Suppressor macrophage treated with lipopolysaccharide for 1 hour (primary cell): ENCODE measurements around the gene PTPN1.

Experiments used
- DNase-seq, 3 donors: peaks; one replicate each; pipeline ENCODE4 v3.0.0-alpha.2; 2020 to 2022

PTPN1 gene

DNA sequence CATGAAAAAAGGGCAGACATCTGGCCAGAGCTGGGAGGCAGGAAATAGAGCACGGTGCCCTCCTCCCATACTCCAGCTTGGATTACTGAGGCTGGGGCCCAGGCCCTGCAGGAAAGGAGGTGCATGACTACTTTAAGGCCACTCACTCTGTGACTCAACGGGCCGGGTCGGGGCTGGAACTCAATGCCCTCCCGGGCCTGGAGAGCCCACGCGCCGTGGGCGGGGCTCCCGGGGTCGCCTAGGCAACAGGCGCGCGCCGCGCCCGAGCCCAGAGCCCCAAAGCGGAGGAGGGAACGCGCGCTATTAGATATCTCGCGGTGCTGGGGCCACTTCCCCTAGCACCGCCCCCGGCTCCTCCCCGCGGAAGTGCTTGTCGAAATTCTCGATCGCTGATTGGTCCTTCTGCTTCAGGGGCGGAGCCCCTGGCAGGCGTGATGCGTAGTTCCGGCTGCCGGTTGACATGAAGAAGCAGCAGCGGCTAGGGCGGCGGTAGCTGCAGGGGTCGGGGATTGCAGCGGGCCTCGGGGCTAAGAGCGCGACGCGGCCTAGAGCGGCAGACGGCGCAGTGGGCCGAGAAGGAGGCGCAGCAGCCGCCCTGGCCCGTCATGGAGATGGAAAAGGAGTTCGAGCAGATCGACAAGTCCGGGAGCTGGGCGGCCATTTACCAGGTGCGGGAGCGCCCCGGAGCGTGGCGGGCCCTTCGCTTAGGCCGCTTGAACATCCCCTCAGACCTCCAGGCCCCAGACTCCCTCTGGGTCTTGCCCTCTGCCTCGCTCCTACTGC is at the start of gene PTPN1:
TSS of gene PTPN1 (plus strand) at position 461 of the 783 bp plus-strand sequence. CDS start at position 606, 145 bp downstream.
- peak; percentile 100 for DNase-seq

DNA sequence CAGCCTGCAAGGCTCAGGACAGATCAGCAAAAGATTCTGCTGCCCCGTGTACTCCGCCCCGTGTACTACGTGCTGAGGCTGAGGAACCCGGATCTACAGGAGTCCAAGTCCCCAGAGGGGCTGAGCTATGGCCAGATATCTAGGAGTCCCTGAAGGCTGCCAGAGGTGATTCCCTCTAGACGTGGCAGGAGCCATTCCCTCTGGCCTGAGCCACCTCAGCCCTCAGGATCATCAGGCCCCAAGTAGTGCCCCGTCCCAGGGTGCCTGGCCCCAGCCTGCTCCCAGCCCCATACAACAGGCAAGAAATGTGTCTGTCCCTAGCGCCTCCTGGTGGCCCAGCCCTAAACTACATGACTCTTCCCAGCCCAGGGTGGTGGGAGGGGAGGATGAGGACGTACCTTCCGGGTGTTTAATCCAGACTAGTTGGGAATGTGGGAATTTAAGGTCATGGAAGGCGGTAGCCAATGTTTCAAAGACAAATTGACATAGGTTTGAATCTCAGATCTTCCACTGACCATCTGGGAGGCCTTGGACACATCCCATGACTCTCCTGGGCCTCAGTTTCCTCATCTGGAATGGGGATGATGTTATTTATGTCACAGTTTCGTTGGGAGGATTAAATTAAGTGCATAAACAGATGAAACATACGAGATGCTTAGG is 49.4 kb upstream of the PTPN1 start:
- peak; percentile 86 to 91 (median 88) for DNase-seq

DNA sequence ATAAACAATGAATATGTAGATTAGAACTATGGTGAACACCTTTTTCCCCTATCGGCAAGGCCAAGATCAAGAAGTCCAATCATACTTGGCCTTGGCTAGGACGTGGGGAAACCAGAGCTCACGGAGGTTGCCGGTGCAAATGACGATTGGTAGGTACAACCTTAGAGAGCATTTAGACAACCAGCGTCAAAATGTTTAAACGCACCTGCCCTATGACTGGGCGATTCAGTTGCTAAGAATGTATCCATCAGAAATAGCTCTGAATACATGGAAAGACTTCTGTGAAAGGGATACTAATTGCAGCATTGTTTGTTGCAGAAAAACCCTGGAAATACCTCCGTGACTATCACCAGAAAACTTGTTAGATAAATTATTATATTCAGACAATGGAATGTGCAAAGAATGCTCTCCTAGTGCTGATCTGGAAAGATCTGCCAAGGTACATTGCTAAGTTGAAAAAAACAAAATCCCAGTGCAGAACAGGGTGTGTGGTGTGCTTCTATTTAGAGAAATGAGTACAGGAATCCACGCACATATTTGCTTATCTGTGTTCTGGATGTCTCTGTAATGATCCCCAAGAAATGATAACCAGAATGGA is 48.0 kb upstream of the PTPN1 start:
- no peak for DNase-seq

DNA sequence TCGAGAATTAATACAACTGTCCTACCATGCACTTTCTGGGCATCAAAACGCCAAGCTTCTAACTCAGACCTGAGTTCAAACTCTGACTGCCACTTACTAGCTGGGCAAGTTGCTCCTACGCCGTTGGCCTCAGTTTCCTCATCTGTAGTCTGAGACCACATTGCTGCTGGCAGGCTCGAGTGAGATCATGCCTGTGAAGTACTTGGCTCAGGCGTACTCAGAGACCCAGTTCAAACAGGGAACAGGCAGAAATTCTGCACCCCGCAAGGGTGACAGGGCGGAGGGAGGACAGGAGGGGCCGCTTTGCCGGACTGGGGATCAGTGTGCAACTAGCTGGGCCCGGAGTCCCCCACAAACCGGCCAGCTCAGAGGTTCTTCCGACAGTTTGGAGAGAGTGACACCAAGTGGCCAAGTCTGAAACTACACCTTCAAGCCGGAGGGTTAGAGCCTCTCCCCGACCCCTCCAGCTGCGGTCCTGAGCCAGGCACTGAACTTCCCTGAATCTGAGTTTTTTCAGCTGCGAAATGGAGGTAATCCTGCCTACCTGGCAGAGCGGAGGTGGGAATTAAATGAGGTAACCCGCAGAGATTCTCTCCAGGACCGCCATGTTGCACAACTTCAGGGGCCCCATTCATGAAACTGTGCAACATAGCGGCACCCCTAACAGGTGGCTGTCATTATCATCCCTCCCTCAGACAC is 46.0 kb upstream of the PTPN1 start:
- peak; percentile 64 to 72 (median 65) for DNase-seq

DNA sequence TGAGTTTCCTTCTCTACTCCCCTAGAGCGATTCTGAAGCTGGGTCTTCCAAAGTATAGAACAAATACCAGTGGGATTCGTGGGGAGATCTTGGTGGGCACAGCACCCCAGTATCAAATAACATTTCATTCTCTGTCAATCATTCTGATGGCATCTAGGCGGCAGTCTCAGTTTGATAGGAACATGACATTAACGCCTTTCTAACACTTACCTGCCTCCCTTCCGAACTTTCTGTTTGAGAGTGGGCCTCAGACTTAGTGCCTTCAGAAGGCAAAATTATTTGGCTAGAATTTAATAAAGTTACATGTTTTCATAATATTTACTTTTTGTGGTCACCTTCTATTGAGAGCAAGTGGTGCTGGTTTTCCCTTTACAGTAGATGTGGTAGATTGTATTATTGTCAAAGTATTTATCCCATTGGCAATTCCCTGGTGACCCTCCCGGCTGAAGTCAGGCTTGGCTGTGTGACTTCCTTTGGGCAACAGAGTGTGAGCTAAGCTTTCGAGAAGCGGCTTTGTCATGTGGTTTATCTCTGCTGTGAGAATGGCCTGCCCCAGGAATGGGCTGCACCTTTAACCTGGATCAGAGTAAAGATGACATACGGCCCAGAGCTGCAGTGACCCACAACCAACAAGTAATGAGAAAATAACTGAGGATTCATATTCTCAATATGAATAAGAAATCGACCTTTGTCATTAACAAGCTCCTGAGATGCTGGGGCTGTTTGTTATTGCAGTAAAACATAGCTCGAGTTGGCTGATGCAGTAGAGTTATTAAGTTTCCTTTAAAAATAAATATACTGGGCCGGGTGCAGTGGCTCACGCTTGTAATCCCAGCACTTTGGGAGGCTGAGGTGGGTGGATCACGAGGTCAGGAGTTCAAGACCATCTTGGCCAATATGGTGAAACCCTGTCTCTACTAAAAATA is 45.2 kb upstream of the PTPN1 start:
- no peak for DNase-seq

DNA sequence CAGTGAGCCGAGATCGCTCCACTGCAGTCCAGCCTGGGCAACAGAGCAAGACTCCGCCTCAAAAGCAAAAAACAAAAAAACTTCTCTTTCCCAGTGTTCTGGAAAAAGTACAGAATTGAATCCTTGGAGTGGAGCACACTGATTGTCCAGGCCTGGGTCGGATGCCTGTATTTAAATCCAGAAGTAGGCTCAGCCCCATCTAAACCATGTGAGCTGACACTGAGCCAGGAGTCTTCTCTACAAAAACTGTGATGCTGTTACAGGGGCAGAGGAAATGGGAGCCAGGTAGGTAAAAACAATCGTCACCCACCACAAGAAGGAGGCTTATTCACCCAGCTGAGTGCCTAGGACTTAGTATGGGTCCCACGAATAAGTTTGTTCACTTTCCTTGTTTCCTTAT is 43.0 kb upstream of the PTPN1 start:
- no peak for DNase-seq

DNA sequence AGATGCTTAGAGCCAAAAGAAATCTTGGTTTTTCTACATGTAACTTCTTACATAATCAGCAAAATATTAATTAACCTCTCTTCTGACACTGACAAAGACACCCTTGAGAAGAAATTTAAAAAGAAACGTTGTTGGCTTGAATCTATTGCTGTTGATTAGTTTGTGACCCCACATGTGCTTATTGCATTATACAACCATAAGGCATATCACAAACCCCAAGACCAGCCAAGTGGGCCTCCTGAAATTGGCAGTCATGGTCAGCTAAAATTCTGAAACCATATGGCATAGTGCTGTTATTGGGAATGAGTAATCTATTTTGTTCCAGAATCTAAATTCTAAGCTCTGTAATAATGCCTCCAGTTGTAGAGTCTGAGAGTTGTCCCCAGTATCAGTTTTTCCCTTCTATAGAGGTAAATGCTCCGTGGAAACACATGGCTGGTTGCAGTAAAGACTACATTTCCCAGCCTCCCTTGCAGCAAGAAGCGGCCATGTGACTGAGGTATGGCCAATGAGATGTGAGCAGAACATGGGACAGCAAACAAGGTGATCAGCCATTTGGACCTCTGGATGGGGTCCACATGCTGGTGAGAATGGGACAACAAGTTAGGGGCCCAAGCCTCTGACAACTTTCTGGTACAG is 42.3 kb upstream of the PTPN1 start:
- DNase-seq = peak in 2 of 3 donors; percentile 51 to 56

DNA sequence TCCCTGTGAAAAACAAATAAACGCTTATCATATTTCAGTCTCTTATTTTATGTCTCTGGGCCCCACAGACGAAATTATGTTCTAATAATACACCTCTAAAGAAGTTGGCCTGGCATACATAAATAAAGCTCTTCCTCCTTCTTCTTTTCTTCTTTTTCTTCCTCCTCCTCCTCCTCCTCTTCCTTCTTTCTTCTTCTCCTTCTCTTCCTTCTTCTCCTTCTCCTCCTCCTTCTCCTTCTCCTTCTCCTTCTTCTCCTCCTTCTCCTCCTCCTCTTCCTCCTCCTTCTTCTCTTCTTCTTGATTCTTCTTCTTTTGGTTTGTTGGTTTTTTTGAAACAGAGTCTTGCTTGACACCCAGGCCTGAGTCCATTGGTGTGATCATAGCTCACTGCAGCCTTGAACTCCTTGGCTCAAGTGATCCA is 41.8 kb upstream of the PTPN1 start:
- no peak for DNase-seq

DNA sequence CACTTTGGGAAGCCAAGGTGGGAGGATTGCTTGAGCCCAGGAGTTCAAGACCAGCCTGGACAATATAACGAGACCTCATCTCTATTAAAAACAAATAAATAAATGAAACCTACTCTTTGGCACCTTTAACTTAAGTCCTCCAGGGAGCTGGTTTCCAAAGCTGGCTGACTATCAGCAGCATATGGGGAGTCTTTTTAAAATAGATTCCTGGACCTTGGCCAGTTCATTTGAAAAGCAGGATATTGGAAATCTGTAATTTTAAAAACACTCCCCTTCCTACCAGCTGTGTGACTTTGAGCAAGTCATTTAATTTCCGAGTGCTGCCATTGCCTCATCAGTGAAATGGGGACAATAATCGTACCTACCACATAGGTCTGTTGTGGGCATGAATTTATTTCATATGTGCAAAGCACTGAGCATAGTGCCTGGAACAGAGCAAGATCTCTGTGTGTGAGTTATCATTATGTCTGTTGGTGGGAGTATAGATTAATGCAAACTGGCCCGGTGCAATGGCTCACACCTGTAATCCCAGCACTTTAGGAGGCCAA is 40.9 kb upstream of the PTPN1 start:
- no peak for DNase-seq

DNA sequence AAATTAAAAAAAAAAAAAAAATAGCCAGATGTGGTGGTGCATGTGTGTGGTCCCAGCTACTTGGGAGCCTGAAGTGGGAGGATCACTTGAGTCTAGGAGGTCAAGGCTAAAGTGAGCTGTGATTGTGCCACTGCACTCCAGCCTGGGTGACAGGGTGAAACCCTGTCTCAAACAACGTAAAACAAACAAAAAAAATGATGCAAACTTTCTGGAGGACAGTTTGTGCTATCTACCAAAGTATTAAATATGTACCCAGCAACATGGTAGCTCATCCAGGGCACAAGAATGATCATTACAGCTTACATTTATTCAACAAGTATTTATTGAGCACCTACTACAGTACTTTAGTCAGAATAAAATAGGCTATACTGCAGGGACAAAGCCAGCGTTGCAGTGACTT is 40.4 kb upstream of the PTPN1 start:
- DNase-seq = no peak

DNA sequence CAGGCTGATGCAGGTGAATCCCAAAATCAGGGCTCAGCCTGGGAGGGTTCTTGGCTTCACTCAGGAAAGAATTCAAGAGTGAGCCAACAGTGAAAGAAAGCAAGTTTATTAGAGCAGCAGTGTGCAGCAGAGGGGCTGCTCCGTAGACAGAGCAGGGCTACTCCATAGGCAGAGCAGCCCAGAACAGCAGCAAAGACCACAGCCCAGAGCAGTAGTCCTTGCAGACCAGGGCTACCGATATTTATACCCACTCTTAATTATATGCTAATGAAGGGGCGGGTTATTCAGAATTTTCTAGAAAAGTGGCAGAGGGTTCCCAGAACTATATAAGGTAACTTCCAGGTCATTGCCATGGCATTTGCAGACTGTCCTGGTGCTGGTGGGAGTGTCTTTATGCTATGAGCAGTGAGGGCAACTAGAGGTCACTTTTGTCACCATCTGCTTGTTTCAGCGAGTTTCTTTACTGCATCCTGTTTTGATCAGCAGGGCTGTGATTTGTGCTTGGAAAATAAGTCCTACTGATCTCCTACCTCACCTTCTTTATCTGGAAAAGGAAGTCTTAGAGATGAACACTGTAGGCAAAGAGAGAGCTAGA is 39.8 kb upstream of the PTPN1 start:
- DNase-seq = peak in 1 of 3 donors; percentile 44

DNA sequence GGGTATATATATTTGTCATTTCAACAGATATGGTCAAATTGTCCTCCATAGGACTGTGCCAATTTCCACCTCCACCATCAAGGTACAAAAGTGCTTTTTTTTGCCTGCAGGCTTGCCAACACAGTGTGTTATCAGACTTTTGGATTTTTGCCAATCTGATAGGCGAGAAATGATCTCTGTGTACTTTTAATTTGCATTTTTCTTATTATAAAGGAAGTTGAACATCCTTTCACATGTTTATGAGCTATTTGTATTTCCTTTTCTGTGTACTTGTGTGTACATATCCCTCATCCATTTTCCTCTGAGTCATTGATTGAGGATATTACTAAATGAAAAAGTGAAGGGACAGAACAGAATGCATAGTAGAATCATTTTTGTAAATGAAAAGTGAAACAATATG is 39.0 kb upstream of the PTPN1 start:
- peak in 2 of 3 donors; percentile 62 to 76 for DNase-seq

DNA sequence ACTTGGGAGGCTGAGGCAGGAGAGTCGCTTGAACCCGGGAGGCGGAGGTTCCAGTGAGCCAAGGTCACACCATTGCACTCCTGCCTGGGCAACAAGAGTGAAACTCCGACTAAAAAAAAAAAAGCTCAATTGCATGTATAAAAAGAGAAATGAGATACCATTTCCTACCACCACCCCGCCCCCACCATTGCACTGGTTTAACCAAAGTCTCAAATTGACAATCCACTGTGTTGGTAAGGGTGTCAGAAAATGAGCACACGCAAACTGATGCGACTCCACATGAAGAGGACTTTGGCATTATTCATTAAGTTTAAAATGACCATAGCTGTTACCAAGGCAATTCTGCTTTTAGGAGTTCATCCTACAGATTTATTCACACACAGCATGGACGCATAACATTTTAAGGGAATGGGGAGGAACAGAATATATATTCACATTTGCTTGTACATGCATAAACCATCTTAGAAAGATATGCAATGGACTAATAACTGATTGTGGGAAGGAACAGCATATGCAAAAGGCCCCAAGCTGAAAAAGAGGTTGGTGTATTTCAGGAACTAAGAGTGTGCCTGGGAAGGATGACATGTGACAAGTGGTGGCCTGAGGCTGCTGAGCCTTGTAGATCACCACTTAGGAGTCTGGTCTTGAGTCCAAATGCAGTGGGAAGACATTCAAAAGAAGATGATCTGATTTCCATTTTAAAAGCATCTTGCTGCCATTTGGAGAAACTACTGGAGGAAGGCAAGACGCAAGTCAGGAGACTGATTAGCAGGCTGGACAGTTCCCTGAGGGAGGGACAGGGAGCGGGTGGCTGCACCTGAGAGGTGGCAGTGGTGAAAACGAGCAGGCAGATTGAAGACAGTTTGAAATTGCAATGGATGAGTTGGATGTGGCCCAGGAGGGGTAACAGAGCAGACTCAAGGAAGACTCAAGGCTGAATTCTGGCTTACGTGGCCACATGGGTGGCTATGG is 37.2 kb upstream of the PTPN1 start:
- DNase-seq = peak; percentile 67 to 73 (median 68)

DNA sequence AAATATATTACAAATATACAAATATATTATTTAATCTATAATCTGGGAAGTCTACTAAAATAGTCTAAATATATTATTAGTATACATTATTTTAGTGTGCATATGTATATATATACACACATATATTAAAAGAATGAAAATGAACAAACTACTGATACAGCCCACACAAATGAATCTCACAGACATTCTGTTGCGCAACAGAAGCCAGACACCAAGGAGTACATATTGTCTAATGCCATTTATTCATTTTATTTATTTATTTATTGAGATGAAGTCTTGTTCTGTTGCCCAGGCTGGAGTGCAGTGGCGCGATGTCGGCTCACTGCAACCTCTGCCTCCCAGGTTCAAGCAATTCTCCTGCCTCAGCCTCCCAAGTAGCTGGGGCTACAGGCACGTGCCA is 35.8 kb upstream of the PTPN1 start:
- peak in 1 of 3 donors; percentile 46 for DNase-seq

DNA sequence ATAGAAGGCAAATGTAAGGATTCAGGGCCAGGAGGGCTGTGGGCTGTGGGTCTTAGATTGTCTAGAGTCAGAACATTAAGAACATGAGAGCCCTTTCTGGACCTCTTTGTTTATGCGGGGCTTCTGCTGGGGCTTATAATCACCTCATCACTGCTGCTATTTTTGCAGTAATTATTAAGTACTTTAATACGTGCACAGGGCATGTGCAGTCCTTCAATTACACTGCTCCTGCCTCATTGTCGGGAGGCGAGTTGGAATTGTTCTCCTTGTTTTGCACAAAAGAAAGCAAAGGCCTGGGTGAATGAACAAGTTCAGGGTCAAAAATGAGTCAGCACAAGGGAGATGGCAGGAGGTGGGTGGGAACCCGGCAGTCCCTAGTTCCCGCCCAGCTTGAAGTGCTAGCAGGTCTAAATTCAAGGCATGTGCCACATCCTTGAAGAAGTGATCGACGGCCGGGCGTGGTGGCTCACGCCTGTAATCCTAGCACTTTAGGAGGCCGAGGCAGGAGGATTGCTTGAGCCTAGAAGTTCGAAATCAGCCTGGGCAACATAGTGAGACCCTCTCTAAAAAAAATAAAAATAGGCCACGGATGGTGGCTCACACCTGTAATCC is 34.4 kb upstream of the PTPN1 start:
- DNase-seq = peak in 2 of 3 donors; percentile 55 to 62

DNA sequence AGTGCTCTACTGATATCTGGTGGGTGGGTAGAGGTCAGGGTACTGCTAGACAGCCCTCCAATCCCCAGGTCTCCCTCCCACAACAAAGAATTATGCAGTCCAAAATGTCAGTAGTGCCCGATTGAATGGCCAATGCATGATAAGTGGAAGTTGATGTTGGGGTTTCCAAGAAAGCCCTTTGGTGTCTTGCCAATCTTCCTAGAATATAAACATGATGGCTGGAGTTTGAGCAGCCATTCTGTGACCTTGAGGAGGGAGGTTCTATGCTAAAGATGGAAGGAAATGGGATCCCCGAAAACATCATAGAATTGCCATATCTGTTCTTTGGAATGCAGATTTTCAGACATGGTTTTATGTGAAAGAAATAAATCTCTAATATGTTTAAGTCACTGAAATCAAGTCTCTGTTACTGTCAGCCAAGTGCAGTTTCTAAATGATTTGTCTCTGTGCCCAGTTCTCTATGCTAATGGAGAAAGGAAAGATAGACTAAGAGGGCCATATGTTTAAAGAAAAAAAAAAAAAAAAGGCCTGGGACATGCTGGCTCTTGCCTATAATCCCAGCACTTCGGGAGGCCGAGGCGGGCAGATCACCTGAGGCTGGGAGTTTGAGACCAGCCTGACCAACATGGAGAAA is 32.8 kb upstream of the PTPN1 start:
- no peak for DNase-seq

DNA sequence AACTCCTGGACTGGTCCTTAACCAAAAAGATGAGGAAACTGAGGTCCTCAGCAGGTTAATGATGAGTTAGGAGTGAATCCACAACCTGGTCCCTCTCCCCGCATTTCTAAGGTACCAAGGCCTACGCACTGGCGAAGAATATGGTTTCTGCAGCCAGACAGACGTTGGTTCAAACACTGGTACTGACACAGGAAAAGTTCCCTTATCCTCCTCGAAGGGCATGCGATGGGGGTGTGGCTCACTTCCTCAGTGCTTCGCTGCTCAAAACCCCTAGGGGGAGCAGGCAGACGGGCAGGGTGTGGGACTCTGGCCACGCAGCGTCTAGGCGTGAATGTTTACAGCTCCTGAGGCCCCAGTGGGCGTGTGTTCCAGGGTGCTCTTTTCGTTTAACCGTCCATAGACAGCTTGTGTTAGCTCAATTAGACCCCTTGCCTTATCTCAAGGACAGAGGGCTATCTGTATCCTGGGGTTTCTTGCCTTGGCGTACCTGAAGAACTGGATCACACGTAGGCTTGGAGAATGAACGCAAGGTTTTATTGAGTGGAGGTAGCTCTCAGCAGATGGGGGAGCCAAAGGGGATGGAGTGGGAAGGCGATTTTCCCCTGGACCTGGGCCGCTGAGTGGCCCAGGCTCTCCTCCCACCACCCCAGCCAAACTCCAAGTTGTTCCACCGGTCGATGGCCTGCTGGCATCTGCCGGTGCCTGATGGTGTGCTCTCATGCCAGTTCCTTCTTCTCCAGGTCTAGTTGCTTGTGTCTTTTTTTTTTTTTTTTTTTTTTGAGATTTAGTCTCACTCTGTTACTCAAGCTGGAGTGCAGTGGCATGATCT is 31.8 kb upstream of the PTPN1 start:
- DNase-seq = peak; percentile 91 to 94 (median 92)

DNA sequence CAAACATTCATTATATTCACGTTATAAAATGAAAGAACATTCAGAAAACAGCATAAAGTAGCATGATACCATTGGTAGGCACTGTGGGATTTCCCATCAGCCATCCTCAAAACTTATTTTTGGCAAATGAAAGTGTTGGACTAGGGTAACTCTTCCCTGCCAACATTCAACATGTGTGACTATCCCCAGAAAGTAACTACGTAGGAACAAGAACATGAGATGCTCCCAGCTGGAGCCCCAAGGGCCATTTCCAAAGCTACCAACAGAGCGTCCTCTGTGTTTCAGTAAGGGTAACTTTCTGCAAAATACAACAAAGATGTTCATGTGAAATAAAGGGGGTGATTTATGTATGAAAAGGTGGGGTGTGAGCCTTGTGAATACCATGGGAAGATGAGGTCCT is 28.4 kb upstream of the PTPN1 start:
- DNase-seq = no peak
